ENCODE measurements around the gene ZBTB3.
A peak's percentile ranks its signal among the peaks of the same experiment; 100 is the strongest.
"Not testable (repeated sequence)": the region's sequence is repeated elsewhere in the genome, so short reads cannot be mapped to it uniquely, and the experiment has no call there.

The ZBTB3 gene

DNA sequence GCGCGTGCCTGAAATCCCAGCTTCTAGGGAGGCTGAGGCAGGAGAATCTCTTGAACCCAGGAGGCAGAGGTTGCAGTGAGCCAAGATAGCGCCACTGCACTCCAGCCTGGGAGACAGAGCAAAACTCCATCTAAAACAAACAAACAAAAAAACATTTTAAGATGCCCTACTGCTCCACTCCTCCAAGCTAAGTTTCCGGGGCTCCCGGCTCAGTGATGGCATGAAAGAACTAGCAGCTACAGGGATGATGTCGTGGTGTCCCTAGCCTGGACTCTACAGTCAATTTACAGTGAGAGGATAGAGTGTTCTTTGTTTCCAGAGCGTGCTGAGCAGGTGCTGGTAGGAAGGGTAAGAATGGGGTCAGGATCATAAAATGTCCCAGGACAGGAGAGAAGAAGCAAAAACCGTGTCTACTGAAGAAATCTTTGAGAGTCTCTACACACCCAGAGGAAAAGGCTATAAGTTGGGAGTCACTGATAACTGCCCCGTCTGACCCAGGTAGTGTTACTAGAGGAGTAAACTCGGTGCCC lies 1.2 kb upstream of the ZBTB3 start:
- no peak for DNase-seq

- no peak for DNase-seq
Observed at GRCh38 chr11:62752994-62753735, 795 bp downstream of the ZBTB3 start.

DNA sequence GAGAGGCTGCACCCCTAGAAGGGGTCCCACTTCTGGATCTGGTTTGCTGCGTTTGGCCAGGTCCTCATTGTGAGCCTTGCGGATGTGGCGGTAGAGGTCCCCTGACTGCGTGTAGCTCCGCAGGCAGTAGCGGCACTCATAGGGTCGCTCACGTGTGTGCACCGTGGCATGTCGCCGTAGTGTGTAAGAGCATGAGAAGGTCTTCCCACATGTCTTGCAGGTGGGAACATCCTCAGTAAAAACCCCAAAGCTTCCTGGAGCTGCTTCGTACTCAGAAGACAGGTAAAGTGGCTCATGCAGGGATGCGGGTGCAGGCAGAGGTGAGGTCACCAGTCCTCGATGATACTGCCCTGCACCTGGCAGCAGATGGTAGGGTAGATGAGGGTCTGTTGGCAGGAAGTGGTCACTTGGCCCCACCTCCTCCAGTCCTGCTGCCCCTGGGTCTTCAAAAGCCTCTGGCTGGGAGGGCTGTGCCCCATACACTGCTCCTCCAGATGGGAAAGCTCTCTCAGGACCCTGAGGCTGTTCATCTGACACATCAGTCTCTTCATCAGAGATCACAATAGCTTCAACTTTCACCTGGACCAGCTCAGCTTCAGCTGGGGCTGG lies 1.7 kb downstream of the ZBTB3 start:
- no peak for DNase-seq

DNA sequence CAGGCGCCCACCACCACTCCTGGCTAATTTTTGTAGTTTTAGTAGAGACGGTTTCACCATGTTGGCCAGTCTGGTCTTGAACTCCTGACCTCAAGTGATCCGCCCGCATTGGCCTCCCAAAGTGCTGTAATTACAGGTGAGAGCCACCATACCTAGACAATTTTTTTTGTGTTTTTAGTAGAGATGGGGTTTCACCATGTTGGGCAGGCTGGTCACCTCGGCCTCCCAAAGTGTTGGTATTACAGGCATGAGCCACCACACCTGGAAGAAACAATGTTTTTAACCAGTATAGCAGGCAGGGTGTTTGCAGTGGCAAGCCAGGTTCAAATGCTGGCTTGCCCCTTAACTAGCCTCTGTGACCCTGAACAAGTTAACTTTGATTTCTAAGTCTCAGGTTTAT lies 4.0 kb downstream of the ZBTB3 start:
- DNase-seq = not testable (repeated sequence)

GRCh38 chr11:62747475-62748160 lies 6.3 kb downstream of the ZBTB3 start:
- DNase-seq = no peak

- no peak for DNase-seq
Observed at GRCh38 chr11:62737196-62737595, 16.8 kb downstream of the ZBTB3 start.

DNA sequence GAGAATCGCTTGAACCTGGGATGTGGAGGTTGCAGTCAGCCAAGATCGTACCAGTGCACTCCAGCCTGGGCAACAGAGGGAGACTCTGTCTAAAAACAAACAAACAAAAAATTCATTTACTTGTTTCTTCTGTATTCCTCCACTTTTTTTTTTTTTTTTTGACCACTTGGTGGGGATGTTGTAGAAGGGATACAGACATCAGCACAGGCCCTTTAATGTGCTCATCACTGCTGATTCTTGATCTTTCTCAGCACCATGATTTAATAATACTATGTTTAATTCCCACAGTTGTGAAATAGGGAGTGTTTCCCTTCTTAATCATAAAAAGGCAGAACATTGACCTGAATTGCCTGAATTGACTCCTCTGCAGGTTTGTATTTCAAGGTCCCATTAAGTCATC lies 21.1 kb downstream of the ZBTB3 start:
- no peak for DNase-seq

- DNase-seq = not testable (repeated sequence)
Observed at GRCh38 chr11:62730076-62730475, 23.9 kb downstream of the ZBTB3 start.

DNA sequence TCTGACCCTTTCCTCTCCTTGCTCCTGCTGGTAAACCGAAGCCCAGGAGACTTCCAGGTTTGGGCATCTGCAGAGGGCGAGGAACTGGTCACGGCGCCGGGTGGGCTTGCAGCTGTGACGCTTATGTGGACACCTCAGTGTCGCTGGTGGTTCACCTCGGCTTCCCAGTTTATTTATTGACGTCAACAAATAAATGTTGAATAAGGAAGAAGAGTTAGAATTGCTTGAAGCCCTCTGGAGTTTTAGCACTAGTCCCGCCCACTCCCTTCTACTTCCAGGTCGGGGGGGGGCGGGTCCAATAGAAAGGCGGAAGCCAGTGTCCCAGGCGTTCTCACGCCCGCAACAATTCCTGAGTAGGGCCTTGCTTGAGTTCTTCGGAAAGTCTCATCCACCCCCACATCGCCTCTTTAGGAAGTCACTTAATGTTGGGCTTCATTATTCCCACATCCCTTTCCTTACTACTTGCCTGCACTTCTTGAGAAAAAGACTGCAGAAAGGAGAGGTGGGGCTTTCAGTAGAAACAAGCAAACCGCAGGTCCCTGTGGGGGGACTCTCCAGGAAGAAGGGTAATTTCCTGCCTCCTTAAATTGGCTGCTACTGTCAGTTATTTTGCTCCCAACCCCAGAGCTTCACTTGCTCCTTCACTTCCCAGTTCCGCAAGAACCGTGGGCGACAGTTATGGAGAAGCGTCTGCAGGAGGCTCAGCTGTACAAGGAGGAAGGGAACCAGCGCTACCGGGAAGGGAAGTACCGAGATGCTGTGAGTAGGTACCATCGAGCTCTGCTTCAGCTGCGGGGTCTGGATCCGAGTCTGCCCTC lies 25.6 kb downstream of the ZBTB3 start, which contains the start of gene TTC9C:
TTC9C (plus strand) TSS at position 316 of the 818 bp plus-strand sequence; CDS start at position 679, 363 bp downstream.
- DNase-seq = peak; percentile 80

GRCh38 chr11:62727872-62728170 lies 26.1 kb downstream of the ZBTB3 start:
- peak; percentile 67 for DNase-seq

DNA sequence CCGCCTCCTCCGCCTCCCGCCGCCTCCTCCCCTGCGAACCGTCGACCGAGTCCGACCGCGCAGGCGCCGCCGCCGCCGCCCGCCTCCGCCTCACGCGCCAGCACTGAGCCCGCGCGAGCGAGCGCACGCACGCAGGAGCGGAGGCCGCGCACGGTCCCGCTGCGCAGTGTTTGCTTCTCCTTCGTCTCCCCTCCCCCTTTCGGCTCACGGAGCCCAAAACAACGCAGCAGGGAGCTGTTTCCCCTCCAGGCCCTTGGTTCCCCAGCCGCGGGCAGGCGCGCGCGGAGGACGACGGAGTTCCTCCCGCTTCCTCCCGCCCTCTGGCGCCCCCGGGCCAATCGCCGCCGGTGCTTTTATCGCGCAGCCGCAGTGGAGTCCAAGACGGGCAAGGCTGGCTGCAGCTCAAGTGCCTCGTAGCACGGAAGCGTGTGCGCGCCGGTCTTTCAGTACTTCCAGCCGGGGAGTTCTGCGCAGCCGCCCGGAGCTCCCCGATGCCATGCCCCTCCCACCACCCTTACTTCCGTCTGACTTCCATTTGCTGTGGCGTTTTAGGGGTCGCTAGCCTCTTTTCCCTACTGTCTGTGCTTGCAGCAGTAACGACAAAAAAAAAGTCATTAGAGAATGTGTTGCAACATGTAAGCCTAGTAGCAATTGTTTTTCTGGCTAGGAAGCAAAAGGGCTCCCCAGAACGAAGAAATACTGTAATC lies 26.6 kb downstream of the ZBTB3 start, which contains the start of gene HNRNPUL2:
HNRNPUL2 (minus strand) TSS at position 293 of the 707 bp plus-strand sequence. CDS start 301 bp downstream, outside the sequence.
- peak; percentile 95 for DNase-seq

GRCh38 chr11:62726915-62727164 lies 27.1 kb downstream of the ZBTB3 start:
- DNase-seq = no peak

DNA sequence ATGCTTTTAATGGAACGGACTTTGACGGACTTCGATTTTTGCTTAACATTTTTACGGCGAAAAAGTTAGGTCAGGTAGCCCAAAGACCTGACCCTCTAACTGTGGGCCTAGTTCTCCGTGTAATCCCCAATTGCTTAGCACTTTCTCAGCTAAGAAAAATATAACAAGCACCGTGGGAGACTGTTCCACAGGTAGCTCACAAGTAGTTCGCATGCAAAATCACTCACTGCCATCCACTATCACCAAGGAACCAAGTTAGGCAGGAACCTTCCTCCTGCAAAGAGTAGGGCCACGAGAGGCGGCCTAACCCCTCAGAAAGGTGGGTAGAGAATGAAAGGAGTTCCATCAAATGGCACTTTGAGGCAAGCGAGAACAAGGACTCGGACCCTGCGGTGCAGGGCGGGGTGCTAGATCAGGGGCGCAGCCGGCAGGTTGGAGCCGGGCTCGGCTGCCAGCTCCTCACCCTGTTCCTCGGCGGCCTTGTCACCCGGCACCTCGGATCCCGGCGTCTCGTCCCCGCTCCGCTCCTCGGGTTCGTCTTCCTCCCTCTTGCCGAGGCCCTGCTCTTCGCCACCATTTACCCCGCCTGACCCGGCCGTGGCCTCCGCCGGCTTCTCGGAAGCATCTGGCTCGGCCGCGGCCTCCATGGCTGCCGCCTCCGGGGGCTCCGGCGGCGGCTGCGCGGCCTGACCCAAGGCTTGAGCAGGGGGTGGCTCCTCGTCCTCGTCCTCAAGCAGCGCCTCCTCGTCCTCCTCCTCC lies 27.6 kb downstream of the ZBTB3 start:
- DNase-seq = no peak

GRCh38 chr11:62725646-62726045 lies 28.3 kb downstream of the ZBTB3 start:
- DNase-seq = no peak

DNA sequence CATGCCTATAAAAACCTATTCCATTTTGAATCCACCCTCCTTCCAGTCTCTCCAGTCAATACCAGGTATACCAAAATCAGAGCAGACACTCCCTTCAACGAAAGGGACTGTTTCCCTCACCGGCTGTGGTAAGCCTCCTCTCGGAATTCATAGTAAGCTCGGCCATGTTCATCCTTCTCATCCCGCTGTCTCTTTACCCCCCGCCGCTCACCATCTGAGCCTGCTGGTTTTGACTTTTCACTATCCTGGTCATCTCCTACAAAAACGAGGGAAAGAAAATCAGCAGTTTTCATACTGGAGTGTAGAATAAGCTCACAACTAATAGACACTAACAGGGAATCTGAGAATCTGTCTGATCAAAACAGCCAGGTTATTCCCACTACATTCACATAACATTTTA lies 29.8 kb downstream of the ZBTB3 start:
- no peak for DNase-seq

- DNase-seq = no peak
Observed at GRCh38 chr11:62721994-62722393, 32.0 kb downstream of the ZBTB3 start.

- DNase-seq = no peak
Observed at GRCh38 chr11:62719302-62719978, 34.5 kb downstream of the ZBTB3 start.

DNA sequence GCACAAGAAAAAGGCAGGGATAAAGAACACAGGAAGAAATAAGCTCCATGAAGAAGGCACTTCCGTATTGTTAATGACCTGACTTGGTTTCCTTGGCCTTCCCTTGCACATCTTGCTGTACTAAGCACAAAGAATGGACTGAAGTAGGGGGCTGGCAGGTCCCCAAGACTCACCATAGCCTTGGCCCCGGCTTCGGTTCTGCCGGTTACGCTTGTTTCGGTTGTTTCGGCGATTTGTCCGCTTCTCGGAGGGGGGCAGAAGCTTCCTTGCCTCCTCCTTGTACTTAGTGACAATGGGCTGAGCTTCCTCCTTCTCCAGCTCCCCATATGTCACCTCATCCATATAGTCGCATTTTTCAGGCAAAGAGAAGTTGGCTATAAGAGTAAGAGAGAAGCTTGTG lies 37.1 kb downstream of the ZBTB3 start:
- DNase-seq = no peak

- DNase-seq = no peak
Observed at GRCh38 chr11:62716206-62716605, 37.8 kb downstream of the ZBTB3 start.

- no peak for DNase-seq
Observed at GRCh38 chr11:62715150-62716130, 38.5 kb downstream of the ZBTB3 start.

Measured in activated T-cell treated with anti-CD3 and anti-CD28 coated beads for 4 hours (primary cell).